Measurements from ENCODE around the gene RAD18. TPM values are rescaled to one million over a fixed set of nuclear protein-coding genes. Genes with fewer than 3 reads are reported as not detected.

RAD18 gene
- polyA plus RNA-seq, 1 of the 3 experiments (the other 2 are of a cell fraction) = 5.7 TPM

DNA sequence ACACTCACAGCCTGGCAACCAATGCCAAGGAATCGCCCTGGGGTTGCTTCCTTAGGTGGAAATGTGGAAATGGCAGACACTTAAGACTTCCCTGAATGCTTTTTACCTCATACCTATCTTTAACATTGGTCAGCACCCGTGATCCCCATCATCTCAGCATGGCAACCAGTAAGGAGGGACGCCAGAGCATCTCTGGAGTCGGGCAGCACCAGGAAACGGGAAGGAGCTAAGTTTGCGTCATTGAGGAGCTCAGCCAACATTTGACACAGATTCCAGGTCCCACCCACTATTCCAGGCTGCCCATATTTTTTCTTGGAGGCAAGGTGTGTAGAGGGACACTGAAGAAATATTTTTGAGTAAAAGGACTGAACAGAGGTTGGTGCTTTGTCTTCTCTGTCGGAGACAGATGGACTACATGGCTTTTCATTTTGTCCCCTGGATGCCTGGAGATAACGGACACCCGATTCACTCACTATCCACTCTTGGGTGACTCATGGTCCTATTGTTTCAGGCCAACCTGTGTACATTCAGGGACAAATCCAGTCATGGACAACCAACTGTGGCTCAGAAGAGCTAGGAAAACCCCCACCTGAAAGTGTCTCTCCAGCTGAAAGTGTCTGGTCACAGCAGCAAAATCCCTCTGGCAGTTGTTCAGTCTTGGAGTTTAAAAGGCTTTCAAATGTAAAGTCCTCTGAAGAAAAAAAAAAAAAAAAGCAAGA lies 123.5 kb downstream of the RAD18 start (continued):
- TF ChIP-seq, protein P1, sequence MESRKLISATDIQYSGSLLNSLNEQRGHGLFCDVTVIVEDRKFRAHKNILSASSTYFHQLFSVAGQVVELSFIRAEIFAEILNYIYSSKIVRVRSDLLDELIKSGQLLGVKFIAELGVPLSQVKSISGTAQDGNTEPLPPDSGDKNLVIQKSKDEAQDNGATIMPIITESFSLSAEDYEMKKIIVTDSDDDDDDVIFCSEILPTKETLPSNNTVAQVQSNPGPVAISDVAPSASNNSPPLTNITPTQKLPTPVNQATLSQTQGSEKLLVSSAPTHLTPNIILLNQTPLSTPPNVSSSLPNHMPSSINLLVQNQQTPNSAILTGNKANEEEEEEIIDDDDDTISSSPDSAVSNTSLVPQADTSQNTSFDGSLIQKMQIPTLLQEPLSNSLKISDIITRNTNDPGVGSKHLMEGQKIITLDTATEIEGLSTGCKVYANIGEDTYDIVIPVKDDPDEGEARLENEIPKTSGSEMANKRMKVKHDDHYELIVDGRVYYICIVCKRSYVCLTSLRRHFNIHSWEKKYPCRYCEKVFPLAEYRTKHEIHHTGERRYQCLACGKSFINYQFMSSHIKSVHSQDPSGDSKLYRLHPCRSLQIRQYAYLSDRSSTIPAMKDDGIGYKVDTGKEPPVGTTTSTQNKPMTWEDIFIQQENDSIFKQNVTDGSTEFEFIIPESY (IDR thresholded peaks at IDR 0.05; ENCODE audit: borderline replicate concordance, low read depth) = no peak

DNA sequence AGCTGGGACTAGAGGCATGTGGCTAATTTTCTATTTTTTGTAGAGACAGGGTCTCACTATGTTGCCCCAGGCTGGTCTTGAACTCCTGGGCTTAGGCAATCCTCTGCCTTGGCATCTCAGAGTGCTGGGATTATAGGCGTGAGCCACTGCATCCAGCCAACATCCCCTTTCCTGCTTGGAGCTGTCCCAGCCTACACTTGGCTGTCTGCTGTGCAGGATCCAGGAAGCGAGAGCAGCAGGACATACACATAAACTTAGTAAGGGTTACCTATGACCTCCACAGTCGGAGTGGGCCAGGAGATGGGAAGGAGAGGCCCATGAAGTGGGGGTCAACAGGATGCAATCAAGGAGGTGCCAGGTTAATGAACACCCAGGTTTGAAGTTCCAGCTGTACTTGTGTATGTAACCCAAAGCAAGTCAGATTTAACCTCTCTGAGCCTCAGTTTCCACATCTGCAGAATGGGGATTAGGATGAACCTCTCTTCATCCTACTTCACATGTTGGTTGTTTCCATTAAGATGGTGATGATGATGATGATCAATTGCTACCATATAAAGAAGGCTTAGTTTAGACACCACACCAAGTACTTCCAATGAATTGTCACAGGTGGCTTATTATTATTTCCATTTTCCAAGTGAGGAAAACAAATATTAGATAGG lies 124.4 kb downstream of the RAD18 start:
- CTCF ChIA-PET = interaction anchor here (1.3 to 1.9 kb wide), 2 partner anchors 14 to 15 kb away, joined by 3 to 6 read pairs; no protein-coding TSS in a partner anchor
- 88% methylated on average over 3 of the region's 3 CpGs for WGBS (ENCODE audit: low lambda C conversion rate)
- no peak overlapping the region for H3K27ac ChIP-seq (ENCODE audit: low read depth in 2 of 2, low read length in 1 of 2)
- no peaks in the 10 kb centered on the region for H3K9me3 ChIP-seq
- no peak overlapping the region for H3K4me2 ChIP-seq
- H3F3A ChIP-seq (replicated peaks; ENCODE audit: insufficient read depth) = no peaks in the 10 kb centered on the region
- no peak overlapping the region for H2AFZ ChIP-seq (ENCODE audit: low read depth)
- TF ChIP-seq, protein P2, sequence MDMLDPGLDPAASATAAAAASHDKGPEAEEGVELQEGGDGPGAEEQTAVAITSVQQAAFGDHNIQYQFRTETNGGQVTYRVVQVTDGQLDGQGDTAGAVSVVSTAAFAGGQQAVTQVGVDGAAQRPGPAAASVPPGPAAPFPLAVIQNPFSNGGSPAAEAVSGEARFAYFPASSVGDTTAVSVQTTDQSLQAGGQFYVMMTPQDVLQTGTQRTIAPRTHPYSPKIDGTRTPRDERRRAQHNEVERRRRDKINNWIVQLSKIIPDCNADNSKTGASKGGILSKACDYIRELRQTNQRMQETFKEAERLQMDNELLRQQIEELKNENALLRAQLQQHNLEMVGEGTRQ (IDR thresholded peaks at IDR 0.05; ENCODE audit: borderline replicate concordance, low read depth, low read length) = no peak
- TF ChIP-seq CHD2 (IDR thresholded peaks at IDR 0.05; ENCODE audit: low read length, partially characterized antibody) (no peak), FOXJ3 (CRISPR knock-in tag; IDR thresholded peaks at IDR 0.05) (no peak), RAD21 (IDR thresholded peaks at IDR 0.05; ENCODE audit: low read length) (no peak), RFX5 (IDR thresholded peaks at IDR 0.05; ENCODE audit: low read length) (no peak)
- TF ChIP-seq, protein P3, sequence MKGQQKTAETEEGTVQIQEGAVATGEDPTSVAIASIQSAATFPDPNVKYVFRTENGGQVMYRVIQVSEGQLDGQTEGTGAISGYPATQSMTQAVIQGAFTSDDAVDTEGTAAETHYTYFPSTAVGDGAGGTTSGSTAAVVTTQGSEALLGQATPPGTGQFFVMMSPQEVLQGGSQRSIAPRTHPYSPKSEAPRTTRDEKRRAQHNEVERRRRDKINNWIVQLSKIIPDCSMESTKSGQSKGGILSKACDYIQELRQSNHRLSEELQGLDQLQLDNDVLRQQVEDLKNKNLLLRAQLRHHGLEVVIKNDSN (IDR thresholded peaks at IDR 0.05; ENCODE audit: borderline replicate concordance, low read depth) = no peak
- TF ChIP-seq, protein P4, sequence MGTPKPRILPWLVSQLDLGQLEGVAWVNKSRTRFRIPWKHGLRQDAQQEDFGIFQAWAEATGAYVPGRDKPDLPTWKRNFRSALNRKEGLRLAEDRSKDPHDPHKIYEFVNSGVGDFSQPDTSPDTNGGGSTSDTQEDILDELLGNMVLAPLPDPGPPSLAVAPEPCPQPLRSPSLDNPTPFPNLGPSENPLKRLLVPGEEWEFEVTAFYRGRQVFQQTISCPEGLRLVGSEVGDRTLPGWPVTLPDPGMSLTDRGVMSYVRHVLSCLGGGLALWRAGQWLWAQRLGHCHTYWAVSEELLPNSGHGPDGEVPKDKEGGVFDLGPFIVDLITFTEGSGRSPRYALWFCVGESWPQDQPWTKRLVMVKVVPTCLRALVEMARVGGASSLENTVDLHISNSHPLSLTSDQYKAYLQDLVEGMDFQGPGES (IDR thresholded peaks at IDR 0.05; ENCODE audit: low read depth, low read length) = no peak
- H4K20me1 ChIP-seq (ENCODE audit: insufficient read depth) = no peaks in the 10 kb centered on the region
- H3K36me3 ChIP-seq (replicated peaks in 1 of 2; ENCODE audit: control insufficient read depth in 1 of 2, insufficient read depth in 2 of 2, low read length in 1 of 2) = no peaks in the 10 kb centered on the region
- H3K4me3 ChIP-seq (ENCODE audit: low read depth in 2 of 2, low read length in 1 of 2) = no peak overlapping the region
- POLR2A ChIA-PET = no interaction called here
- H3K27me3 ChIP-seq (ENCODE audit: insufficient read depth) = no peaks in the 10 kb centered on the region
- no peaks in the 10 kb centered on the region for H3K79me2 ChIP-seq (ENCODE audit: insufficient read depth)
- H3K9me2 ChIP-seq = no peaks in the 10 kb centered on the region
- DNase-seq = no peak
- no peaks in the 10 kb centered on the region for H3K4me1 ChIP-seq (ENCODE audit: control insufficient read depth in 1 of 2, insufficient read depth in 2 of 2, low read depth in 1 of 2, low read length in 1 of 2)
- H3K9ac ChIP-seq = no peak overlapping the region

All from SK-N-SH (cell line).